ENCODE measurements around the gene NR6A1. TPM values are rescaled to one million over a fixed set of nuclear protein-coding genes. Genes with fewer than 3 reads are reported as not detected.

NR6A1 gene
- total and polyA plus RNA-seq, 2 of the 13 experiments (the other 11 are each of a cell fraction or from before 2014, with no cell fraction given) = 28.1 to 31.5 TPM

DNA sequence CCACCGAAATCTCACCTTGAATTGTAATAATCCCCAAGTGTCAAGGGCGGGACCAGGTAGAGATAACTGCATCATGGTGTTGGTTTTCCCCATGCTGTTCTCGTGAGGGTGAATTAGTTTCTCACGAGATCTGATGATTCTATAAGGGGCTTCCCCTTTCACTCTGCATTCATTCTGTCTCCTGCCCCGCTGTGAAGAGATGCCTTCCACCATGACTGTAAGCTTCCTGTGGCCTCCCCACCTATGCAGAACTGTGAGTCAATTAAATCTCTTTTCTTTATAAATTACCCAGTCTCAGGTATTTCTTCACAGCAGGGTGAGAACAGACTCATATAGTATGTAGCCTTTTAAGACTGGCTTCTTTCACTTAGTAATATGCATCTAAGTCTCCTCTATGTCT lies 135.8 kb downstream of the NR6A1 start (continued):
- TF ChIP-seq, protein P1, sequence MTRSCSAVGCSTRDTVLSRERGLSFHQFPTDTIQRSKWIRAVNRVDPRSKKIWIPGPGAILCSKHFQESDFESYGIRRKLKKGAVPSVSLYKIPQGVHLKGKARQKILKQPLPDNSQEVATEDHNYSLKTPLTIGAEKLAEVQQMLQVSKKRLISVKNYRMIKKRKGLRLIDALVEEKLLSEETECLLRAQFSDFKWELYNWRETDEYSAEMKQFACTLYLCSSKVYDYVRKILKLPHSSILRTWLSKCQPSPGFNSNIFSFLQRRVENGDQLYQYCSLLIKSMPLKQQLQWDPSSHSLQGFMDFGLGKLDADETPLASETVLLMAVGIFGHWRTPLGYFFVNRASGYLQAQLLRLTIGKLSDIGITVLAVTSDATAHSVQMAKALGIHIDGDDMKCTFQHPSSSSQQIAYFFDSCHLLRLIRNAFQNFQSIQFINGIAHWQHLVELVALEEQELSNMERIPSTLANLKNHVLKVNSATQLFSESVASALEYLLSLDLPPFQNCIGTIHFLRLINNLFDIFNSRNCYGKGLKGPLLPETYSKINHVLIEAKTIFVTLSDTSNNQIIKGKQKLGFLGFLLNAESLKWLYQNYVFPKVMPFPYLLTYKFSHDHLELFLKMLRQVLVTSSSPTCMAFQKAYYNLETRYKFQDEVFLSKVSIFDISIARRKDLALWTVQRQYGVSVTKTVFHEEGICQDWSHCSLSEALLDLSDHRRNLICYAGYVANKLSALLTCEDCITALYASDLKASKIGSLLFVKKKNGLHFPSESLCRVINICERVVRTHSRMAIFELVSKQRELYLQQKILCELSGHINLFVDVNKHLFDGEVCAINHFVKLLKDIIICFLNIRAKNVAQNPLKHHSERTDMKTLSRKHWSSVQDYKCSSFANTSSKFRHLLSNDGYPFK (CRISPR knock-in tag; IDR thresholded peaks at IDR 0.05; ENCODE audit: borderline replicate concordance) = no peak

DNA sequence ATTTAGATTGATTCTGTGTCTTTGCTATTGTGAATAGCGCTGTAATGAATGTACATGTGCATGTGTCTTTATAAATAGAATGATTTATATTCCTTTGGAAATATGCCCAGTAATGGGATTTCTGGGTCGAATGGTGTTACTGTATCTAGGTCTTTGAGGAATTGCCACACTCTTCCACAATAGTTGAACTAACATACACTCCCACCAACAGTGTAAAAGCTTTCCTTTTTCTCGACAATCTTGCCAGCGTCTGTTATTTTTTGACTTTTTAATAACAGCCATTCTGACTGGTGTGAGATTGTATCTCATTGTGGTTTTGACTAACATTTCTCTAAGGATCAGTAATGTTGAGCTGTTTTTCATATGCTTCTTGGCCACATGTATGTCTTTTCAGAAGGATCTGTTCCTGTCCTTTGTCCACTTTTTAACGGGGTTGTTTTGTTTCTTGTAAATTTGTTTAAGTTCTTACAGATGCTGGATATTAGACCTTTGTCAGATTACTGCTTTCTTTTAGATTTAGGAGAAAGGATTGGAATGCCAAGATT lies 139.0 kb downstream of the NR6A1 start:
- Histone ChIP-seq H4K20me1 (ENCODE audit: insufficient read depth, low read length) (no peaks in the 10 kb centered on the region), H3K27me3 (ENCODE audit: control insufficient read depth in 1 of 2, insufficient read depth in 2 of 2, low read length in 2 of 2) (no peaks in the 10 kb centered on the region), H3K4me1 (ENCODE audit: insufficient read depth, low read length) (no peaks in the 10 kb centered on the region), H3K4me2 (ENCODE audit: low read depth, low read length) (no peak overlapping the region), H3K36me3 (replicated peaks in 1 of 2; ENCODE audit: control insufficient read depth in 1 of 2, insufficient read depth in 2 of 2, low read length in 2 of 2) (no peaks in the 10 kb centered on the region), H3K9ac (ENCODE audit: insufficient read depth, low read depth, low read length) (no peak overlapping the region), H3K9me3 (ENCODE audit: low read length) (no peaks in the 10 kb centered on the region), H2AFZ (ENCODE audit: low read length) (no peak overlapping the region), H3K79me2 (ENCODE audit: insufficient read depth, low read length) (peaks cover 4% of the 10 kb centered on the region), H3K4me3 (replicated peaks in 1 of 3; ENCODE audit: insufficient read depth in 1 of 3, low read depth in 2 of 3, low read length in 3 of 3) (no peak overlapping the region), H3K27ac (ENCODE audit: extremely low read length, insufficient read depth, low read length) (no peak overlapping the region)
- CTCF ChIA-PET (ENCODE audit: low intra/inter-chr PET ratio, low total read pairs) = no interaction called here
- ATAC-seq (no peak), FAIRE-seq (no peak), DNase-seq (ENCODE audit: low spot score) (no peak)
- no TSS peak for BruUV-seq (replicated peaks)
- 96% methylated on average over 5 of the region's 5 CpGs for WGBS (ENCODE audit: low lambda C conversion rate)
- POLR2A ChIA-PET = no interaction called here
- TF ChIP-seq ZNF839 (CRISPR knock-in tag; IDR thresholded peaks at IDR 0.05; ENCODE audit: borderline replicate concordance) (no peak), ZKSCAN5 (CRISPR knock-in tag; IDR thresholded peaks at IDR 0.05) (no peak), NFRKB (IDR thresholded peaks at IDR 0.05) (no peak), EEA1 (CRISPR knock-in tag; IDR thresholded peaks at IDR 0.05; ENCODE audit: borderline replicate concordance) (no peak), MIER3 (CRISPR knock-in tag; IDR thresholded peaks at IDR 0.05; ENCODE audit: borderline replicate concordance) (no peak), ZNF333 (CRISPR knock-in tag; IDR thresholded peaks at IDR 0.05; ENCODE audit: borderline replicate concordance) (no peak), FIP1L1 (IDR thresholded peaks at IDR 0.05; ENCODE audit: borderline replicate concordance, insufficient read depth, low read depth, low read length) (no peak), SETDB1 (CRISPR knock-in tag; IDR thresholded peaks at IDR 0.05; ENCODE audit: borderline replicate concordance) (no peak), ZNF775 (CRISPR knock-in tag; IDR thresholded peaks at IDR 0.05; ENCODE audit: borderline replicate concordance) (no peak)
- TF ChIP-seq, protein P2, sequence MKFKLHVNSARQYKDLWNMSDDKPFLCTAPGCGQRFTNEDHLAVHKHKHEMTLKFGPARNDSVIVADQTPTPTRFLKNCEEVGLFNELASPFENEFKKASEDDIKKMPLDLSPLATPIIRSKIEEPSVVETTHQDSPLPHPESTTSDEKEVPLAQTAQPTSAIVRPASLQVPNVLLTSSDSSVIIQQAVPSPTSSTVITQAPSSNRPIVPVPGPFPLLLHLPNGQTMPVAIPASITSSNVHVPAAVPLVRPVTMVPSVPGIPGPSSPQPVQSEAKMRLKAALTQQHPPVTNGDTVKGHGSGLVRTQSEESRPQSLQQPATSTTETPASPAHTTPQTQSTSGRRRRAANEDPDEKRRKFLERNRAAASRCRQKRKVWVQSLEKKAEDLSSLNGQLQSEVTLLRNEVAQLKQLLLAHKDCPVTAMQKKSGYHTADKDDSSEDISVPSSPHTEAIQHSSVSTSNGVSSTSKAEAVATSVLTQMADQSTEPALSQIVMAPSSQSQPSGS (CRISPR knock-in tag; IDR thresholded peaks at IDR 0.05) = no peak
- in situ Hi-C loops (cut with HindIII; ENCODE audit: extremely low pct_ligation_motif_present, low pct_unique_long_range_greater_than_20kb) (no loop called here), intact Hi-C loops (cut with micrococcal nuclease; ENCODE audit: unreplicated experiment) (no loop called here)
